ENCODE measurements around the gene KANSL1. TPM values are rescaled to one million over a fixed set of nuclear protein-coding genes. Genes with fewer than 3 reads are reported as not detected.

Gene KANSL1
- total RNA-seq, 1 donor from 2014 or later: 136 TPM

- H3K27ac Mint-ChIP-seq: no peak overlapping the region
- peaks cover 98% of the 10 kb centered on the region for H4K20me1 ChIP-seq (ENCODE audit: low read depth)
These were observed 69.6 kb downstream of the KANSL1 start for GRCh38 chr17:46123607-46124006.

GRCh38 chr17:46122486-46122871 is 70.8 kb downstream of the KANSL1 start:
- Histone ChIP-seq H3F3A (ENCODE audit: low read depth) (peaks cover 9% of the 10 kb centered on the region), H3K27me3 (no peaks in the 10 kb centered on the region), H3K79me2 (ENCODE audit: low read depth) (peaks cover 99% of the 10 kb centered on the region), H3K4me2 (no peak overlapping the region), H3K36me3 (no peaks in the 10 kb centered on the region), H2AFZ (replicated peaks) (no peak overlapping the region), H3K9ac (no peak overlapping the region), H4K20me1 (ENCODE audit: low read depth) (peaks cover 98% of the 10 kb centered on the region), H3K9me3 (ENCODE audit: low read depth) (no peaks in the 10 kb centered on the region), H3K4me1 (peaks cover 40% of the 10 kb centered on the region), H3K27ac (no peak overlapping the region), H3K4me3 (no peak overlapping the region)
- no peaks in the 10 kb centered on the region for H3K9me3 Mint-ChIP-seq
- H3K27me3 Mint-ChIP-seq (ENCODE audit: insufficient read depth, low read depth): peaks cover 2% of the 10 kb centered on the region
- H3K36me3 Mint-ChIP-seq: peaks cover 27% of the 10 kb centered on the region
- H3K27ac Mint-ChIP-seq: no peak overlapping the region
- TF ChIP-seq EZH2phosphoT487 (IDR thresholded peaks at IDR 0.05): no peak
- TF ChIP-seq CTCF (IDR thresholded peaks at IDR 0.05): no peak
- no peak for TF ChIP-seq EZH2 (IDR thresholded peaks at IDR 0.05)
- no peak overlapping the region for H3K4me3 Mint-ChIP-seq
- H3K4me1 Mint-ChIP-seq: peaks cover 29% of the 10 kb centered on the region
- no peak for DNase-seq (ENCODE audit: low spot score)

More at GRCh38 chr17:46123607-46124006, 69.6 kb downstream of the KANSL1 start:
- no peak overlapping the region for H3K27ac ChIP-seq
- peaks cover 2% of the 10 kb centered on the region for H3K27me3 Mint-ChIP-seq (ENCODE audit: insufficient read depth, low read depth)
- no peak overlapping the region for H3K9ac ChIP-seq
- no peak for DNase-seq (ENCODE audit: low spot score)
- H3F3A ChIP-seq (ENCODE audit: low read depth): peaks cover 6% of the 10 kb centered on the region
- no peaks in the 10 kb centered on the region for H3K9me3 ChIP-seq (ENCODE audit: low read depth)
- peaks cover 29% of the 10 kb centered on the region for H3K4me1 ChIP-seq
- no peaks in the 10 kb centered on the region for H3K27me3 ChIP-seq
- TF ChIP-seq EZH2 (IDR thresholded peaks at IDR 0.05): no peak
- no peak for TF ChIP-seq CTCF (IDR thresholded peaks at IDR 0.05)
- no peak for TF ChIP-seq EZH2phosphoT487 (IDR thresholded peaks at IDR 0.05)
- no peak overlapping the region for H3K4me3 Mint-ChIP-seq
- peaks cover 26% of the 10 kb centered on the region for H3K4me1 Mint-ChIP-seq
- peak overlapping the region; percentile 7 for H3K4me2 ChIP-seq
- no peaks in the 10 kb centered on the region for H3K9me3 Mint-ChIP-seq
- H3K36me3 ChIP-seq: no peaks in the 10 kb centered on the region
- H2AFZ ChIP-seq (replicated peaks): no peak overlapping the region
- no peak overlapping the region for H3K4me3 ChIP-seq
- H3K36me3 Mint-ChIP-seq: peaks cover 36% of the 10 kb centered on the region
- peaks cover 99% of the 10 kb centered on the region for H3K79me2 ChIP-seq (ENCODE audit: low read depth)

GRCh38 chr17:46121841-46122485 is 71.3 kb downstream of the KANSL1 start:
- H3K4me2 ChIP-seq: no peak overlapping the region
- H3K27ac Mint-ChIP-seq: no peak overlapping the region
- no peak for DNase-seq (ENCODE audit: low spot score)

More at GRCh38 chr17:46121841-46122485, 71.3 kb downstream of the KANSL1 start:
- Histone ChIP-seq H3K4me1 (peaks cover 39% of the 10 kb centered on the region), H3F3A (ENCODE audit: low read depth) (peaks cover 9% of the 10 kb centered on the region), H2AFZ (replicated peaks) (no peak overlapping the region), H3K27ac (no peak overlapping the region), H3K79me2 (ENCODE audit: low read depth) (peaks cover 99% of the 10 kb centered on the region), H4K20me1 (ENCODE audit: low read depth) (peaks cover 98% of the 10 kb centered on the region), H3K4me3 (no peak overlapping the region), H3K27me3 (no peaks in the 10 kb centered on the region), H3K36me3 (no peaks in the 10 kb centered on the region), H3K9ac (no peak overlapping the region), H3K9me3 (ENCODE audit: low read depth) (no peaks in the 10 kb centered on the region)
- peaks cover 34% of the 10 kb centered on the region for H3K4me1 Mint-ChIP-seq
- no peak for TF ChIP-seq CTCF (IDR thresholded peaks at IDR 0.05)
- TF ChIP-seq EZH2 (IDR thresholded peaks at IDR 0.05): no peak
- no peak for TF ChIP-seq EZH2phosphoT487 (IDR thresholded peaks at IDR 0.05)
- no peak overlapping the region for H3K4me3 Mint-ChIP-seq
- H3K36me3 Mint-ChIP-seq: peaks cover 23% of the 10 kb centered on the region
- H3K27me3 Mint-ChIP-seq (ENCODE audit: insufficient read depth, low read depth): peaks cover 2% of the 10 kb centered on the region
- H3K9me3 Mint-ChIP-seq: no peaks in the 10 kb centered on the region
